GM06990 (cell line): ENCODE results near the gene STK39.

Experiments used
- DNase-seq: peaks from one replicate; pipeline ENCODE4 v3.0.0-alpha.2; 2011; ENCODE audit not compliant: insufficient read length; ENCODE audit errors: extremely low read depth
- H3K27me3 ChIP-seq: replicated peaks from 2 replicates; pipeline ENCODE4 v1.6.0; 2011; ENCODE audit warnings: low read length; ENCODE audit not compliant: control insufficient read depth, insufficient read depth
- H3K36me3 ChIP-seq: 2 replicates; pipeline ENCODE4 v1.5.1; 2011; ENCODE audit warnings: low read length; ENCODE audit not compliant: control insufficient read depth, insufficient read depth
- H3K4me3 ChIP-seq: replicated peaks from 2 replicates; pipeline ENCODE4 v1.5.1; 2011; ENCODE audit warnings: low read depth, mild to moderate bottlenecking, control low read depth, low read length
- TF ChIP-seq, protein P1 (sequence below): IDR thresholded peaks from 2 replicates; pipeline ENCODE4 v1.5.1; 2011; ENCODE audit warnings: low read length, control low read depth, mild to moderate bottlenecking, inconsistent platforms; ENCODE audit not compliant: insufficient read depth, poor library complexity, severe bottlenecking

The STK39 gene

GRCh38 chr2:168189835-168190569, 57.4 kb downstream of the STK39 start:
- no peaks in the 10 kb centered on the region for H3K36me3 ChIP-seq
- H3K4me3 ChIP-seq: no peak overlapping the region
- no peak for DNase-seq
- H3K27me3 ChIP-seq: peaks cover 4% of the 10 kb centered on the region
- TF ChIP-seq, protein P1, sequence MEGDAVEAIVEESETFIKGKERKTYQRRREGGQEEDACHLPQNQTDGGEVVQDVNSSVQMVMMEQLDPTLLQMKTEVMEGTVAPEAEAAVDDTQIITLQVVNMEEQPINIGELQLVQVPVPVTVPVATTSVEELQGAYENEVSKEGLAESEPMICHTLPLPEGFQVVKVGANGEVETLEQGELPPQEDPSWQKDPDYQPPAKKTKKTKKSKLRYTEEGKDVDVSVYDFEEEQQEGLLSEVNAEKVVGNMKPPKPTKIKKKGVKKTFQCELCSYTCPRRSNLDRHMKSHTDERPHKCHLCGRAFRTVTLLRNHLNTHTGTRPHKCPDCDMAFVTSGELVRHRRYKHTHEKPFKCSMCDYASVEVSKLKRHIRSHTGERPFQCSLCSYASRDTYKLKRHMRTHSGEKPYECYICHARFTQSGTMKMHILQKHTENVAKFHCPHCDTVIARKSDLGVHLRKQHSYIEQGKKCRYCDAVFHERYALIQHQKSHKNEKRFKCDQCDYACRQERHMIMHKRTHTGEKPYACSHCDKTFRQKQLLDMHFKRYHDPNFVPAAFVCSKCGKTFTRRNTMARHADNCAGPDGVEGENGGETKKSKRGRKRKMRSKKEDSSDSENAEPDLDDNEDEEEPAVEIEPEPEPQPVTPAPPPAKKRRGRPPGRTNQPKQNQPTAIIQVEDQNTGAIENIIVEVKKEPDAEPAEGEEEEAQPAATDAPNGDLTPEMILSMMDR: no peak

GRCh38 chr2:168188002-168188401, 59.4 kb downstream of the STK39 start:
- no peaks in the 10 kb centered on the region for H3K36me3 ChIP-seq
- TF ChIP-seq, protein P1: no peak
- H3K27me3 ChIP-seq: peaks cover 4% of the 10 kb centered on the region
- DNase-seq: no peak
- no peak overlapping the region for H3K4me3 ChIP-seq

DNA sequence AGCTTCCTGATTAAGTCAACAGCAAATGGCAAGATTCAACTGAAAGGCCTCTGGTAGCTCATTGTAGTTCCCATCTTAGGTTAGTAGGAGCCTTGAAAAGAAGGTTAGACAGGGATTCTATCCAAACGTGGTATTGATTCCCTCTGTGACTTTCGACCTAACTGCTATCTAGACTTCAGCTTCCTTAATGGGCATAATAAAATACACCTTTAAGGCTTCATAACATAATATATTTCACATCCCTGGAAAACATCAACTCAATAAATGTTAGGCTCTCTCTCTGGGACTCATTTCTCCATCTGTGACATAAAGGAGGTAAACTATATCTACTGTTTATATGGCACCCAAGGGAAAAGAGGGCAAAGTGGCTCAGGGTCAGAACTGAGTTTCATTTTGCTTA, 60.9 kb downstream of the STK39 start:
- no peak for DNase-seq
- H3K27me3 ChIP-seq: peaks cover 2% of the 10 kb centered on the region
- TF ChIP-seq, protein P1: no peak

DNA sequence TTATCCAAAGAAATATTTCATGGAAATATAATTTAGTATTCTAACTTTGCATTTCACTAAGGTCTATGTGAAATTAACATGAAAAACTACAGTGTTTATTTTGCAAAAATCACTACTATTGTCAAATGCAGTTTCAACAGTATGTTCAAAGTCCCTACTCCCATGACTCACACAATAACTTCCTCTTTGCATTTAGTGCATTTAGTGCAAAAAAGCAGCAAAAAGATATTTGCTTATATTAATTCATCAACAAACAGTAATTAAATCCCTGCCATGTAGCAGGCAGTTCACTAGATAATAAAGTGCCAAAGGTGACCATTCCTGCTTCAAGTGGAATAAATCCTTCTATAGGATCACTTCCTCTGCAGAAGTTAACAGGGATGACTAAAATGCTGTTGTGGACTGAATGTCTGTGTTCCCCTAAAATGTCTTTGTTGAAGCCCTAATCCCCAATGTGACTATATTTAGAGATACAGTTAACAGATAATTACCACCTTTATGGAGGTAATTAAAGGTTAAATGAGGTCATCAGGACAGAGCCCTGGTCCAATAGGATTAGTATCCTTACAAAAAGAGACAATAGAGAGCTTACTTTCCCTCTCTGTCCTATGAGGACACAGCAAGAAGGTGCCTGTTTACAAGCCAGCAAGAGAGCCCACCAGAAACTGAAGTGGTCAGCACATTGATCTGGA, 61.7 kb downstream of the STK39 start:
- DNase-seq: no peak
- H3K27me3 ChIP-seq: peaks cover 2% of the 10 kb centered on the region
- TF ChIP-seq, protein P1: no peak
- no peaks in the 10 kb centered on the region for H3K36me3 ChIP-seq
- no peak overlapping the region for H3K4me3 ChIP-seq

More for the DNA sequence above, 60.9 kb downstream of the STK39 start:
- H3K36me3 ChIP-seq: no peaks in the 10 kb centered on the region
- H3K4me3 ChIP-seq: no peak overlapping the region

DNA sequence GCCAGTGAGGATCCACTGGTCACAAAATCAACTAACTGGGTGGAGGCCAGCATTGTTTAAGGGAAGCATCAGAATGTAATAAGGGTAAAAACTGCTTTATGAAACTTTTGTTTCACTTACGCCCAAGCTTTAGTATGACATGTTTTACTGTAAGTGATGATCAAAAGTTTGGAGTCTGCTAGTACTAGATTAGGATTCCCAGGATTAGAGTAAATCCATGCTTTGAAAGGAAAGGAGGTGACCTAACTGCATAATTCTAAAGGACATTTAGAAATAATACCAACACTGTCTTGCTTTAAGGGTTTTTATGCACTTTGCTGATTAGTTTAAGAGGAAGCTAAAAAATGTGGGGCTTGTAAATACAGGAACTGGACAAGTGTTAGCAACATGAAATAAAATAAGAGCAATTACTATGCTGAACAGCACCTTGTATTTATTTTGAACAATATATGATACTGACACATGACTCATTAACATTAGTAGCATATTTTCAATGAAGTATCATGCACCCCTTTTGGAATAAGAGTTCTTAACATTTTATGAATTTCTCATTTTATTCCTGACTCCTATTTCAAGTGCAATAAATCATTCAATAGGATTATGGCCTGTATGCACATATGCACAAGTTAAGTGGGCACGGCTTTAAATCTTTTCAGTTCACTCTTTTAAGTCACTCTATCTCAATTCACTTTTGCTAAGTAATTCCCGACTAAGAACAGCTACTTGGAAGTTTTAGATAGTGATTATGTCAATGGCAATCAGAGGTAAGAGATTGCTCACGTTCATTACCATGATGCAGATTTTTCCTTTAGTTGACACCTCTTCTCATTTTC, 62.5 kb downstream of the STK39 start:
- no peaks in the 10 kb centered on the region for H3K36me3 ChIP-seq
- peaks cover 2% of the 10 kb centered on the region for H3K27me3 ChIP-seq
- H3K4me3 ChIP-seq: no peak overlapping the region
- TF ChIP-seq, protein P1: no peak
- DNase-seq: no peak
